ENCODE results near the gene DENR.
"Not testable (repeated sequence)": the region's sequence is repeated elsewhere in the genome, so short reads cannot be mapped to it uniquely, and the experiment has no call there.

The DENR gene

GRCh38 chr12:122743895-122744525 lies 8.6 kb upstream of the DENR start:
- no peak for DNase-seq

GRCh38 chr12:122747224-122748135 lies 5.1 kb upstream of the DENR start:
- no peak for DNase-seq

- DNase-seq, result no peak
Measured at GRCh38 chr12:122749569-122750332, 2.9 kb upstream of the DENR start.

GRCh38 chr12:122750781-122751515 lies 1.7 kb upstream of the DENR start:
- DNase-seq, result not testable (repeated sequence)

GRCh38 chr12:122753319-122753650 lies 661 bp downstream of the DENR start:
- DNase-seq, result no peak

GRCh38 chr12:122754790-122755189 lies 2.2 kb downstream of the DENR start:
- no peak for DNase-seq

- DNase-seq, result no peak
Measured at GRCh38 chr12:122757568-122757967, 4.9 kb downstream of the DENR start.

- DNase-seq, result no peak
Measured at GRCh38 chr12:122785503-122785902, 32.9 kb downstream of the DENR start.

GRCh38 chr12:122788387-122788786 lies 35.8 kb downstream of the DENR start:
- DNase-seq, result no peak

- no peak for DNase-seq
Measured at GRCh38 chr12:122789637-122790036, 37.0 kb downstream of the DENR start.

- no peak for DNase-seq
Measured at GRCh38 chr12:122790393-122791075, 37.9 kb downstream of the DENR start.

GRCh38 chr12:122793685-122794106 lies 41.1 kb downstream of the DENR start:
- peak; percentile 54 for DNase-seq

GRCh38 chr12:122795807-122796206 lies 43.2 kb downstream of the DENR start:
- DNase-seq, result no peak

GRCh38 chr12:122799641-122800243 lies 47.1 kb downstream of the DENR start:
- no peak for DNase-seq

- DNase-seq, result no peak
Measured at GRCh38 chr12:122803937-122804336, 51.3 kb downstream of the DENR start.

- DNase-seq, result not testable (repeated sequence)
Measured at GRCh38 chr12:122804957-122805356, 52.3 kb downstream of the DENR start.

- DNase-seq, result no peak
Measured at GRCh38 chr12:122807651-122808050, 55.0 kb downstream of the DENR start.

GRCh38 chr12:122811777-122812176 lies 59.2 kb downstream of the DENR start:
- DNase-seq, result no peak

GRCh38 chr12:122813310-122813713 lies 60.7 kb downstream of the DENR start:
- no peak for DNase-seq

GRCh38 chr12:122819209-122819785 lies 66.7 kb downstream of the DENR start:
- DNase-seq, result peak; percentile 47

- no peak for DNase-seq
Measured at GRCh38 chr12:122820138-122820537, 67.5 kb downstream of the DENR start.

All from NCI-H1694 treated with DMSO at 0.1 percent for 48 hours (cell line).